Iris pigment epithelial cell (primary cell): Measurements from ENCODE around the gene PITPNM1.

ENCODE experiments used
- DNase-seq: peaks from one replicate; pipeline ENCODE4 v3.0.0-alpha.2; 2011; ENCODE audit warnings: low read depth

Gene PITPNM1

DNA sequence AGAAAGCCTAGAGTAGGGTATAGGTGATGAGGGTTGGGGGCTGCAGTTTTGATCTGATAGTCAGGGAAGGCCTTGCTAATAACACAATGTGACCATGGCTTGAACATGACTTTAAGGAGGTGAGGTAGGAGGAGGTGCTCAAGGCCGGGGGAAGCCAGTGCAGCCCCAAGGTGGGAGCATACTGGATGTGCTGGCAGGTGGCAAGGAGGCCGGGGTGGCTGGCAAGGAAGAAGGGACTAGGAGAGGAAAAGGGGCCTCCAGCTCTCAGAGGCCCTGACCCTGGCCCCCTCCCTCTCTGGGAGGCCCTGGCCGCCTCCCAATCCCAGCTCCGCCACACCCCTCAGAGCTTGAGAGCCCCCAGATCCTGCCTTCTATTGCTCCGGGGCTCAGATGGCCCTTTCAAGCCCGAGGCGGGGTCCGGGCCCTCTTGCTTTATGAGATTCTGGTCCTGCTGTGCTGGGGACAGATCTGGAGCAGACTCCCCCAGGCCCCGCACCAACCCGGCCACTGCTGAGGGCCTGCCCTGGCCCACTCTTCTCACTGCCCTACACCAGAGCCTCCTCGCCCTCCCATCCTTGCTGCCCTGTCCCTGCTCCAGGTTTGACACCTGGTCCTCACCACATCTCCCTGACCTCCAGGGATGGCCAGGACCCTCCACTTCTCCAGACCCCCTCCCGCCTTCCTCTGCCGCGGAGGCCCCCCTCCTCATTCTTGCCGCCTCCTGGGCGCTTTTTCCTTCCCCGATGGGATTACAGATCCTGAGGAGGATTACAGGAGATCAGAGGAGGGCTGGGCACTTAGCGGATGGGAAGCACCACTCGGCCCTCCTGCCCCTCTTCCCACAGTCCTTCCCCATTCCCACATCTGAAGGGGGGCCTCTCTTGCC is 1.8 kb downstream of the PITPNM1 start:
- DNase-seq = no peak

DNA sequence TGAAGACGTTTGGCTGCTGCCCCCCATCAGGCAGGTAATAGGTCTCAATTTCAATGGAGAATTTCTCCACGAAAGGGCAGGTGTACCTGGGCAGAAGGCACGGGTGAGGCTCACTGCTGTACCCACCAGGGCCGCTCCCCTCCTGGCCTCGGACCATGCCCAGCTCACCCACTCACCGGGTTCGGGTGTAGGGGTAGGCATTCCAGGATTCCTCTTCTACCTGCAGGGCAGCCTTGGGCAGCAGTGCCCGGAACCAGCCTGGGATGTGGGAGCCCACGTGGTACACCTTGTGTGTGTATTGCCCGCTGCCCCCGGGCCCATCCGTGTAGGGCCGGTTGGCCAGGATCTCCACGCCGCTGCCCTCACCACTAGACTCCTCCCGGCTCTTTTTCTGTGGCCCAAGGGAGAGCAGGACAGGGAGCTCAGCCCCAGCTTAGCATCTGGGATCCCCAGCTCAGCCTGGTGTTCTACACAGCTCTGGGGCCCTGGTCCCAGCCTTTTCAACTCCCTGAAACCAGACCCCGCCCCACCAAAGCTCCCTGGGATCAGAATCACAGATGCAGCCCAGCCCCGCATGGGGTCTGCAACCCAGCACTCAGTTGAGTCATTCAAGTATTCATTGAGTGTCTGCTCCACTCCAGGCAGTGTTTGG is 2.7 kb downstream of the PITPNM1 start:
- no peak for DNase-seq

DNA sequence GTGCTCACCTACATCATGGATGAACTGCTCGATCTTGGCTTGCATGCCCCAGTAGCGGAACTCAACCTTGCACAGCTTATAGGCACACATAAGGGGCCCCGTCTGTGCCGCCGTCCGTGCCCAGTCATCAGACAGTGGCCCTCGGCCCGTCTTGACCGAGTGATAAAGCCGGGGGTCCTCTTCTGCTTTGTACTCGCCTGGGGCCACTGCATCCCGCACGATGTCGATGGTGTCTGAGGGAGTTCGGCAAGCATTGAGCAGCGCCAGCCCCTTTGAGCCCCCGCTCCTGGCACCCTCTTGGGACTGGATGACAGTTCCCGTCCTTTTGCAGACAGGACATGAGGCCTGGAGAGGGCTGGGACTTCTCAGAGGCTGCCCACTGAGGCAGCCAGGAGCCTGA is 3.3 kb downstream of the PITPNM1 start:
- DNase-seq = no peak

DNA sequence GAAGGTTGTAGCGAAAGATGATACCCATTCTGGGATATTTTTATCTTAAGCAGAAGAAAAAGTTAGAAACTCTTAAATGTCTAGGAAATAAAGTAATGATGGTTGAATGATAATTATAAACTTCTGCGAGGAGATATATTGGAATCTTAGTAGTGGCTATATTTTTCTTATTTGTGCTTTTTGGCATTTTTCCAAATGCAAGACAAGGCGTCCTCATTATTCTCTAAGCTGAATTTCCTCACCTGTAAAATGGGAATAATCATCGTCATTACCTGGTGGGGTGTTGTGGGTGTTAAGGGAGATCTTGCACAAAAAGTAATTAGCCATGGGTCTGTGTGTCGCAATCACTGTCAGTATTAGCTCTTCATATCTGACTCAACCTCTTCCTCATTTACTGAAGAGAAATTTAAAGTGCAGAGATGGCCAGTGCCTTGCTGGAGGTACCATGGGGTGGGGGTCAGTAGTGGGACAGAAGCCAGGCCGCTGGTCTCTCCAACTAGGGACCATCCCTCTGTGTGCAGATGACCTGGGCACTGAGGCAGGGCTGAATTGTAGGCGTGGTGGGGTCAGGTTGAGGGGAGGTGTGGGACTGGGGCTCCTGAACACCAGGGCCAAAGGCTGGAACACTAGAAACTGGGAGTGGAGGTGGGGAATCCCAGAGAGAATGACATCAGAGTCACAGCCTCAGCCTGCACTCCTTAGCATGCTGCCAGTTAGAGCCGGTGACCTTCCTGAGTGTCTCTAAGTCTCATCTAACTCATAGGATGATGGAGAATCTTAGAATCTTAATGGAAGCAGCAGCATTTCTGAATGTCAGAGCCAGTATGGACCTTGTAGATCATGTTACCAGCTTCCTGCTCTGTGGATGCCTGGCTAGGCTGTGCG is 4.1 kb downstream of the PITPNM1 start:
- DNase-seq = peak; percentile 9

DNA sequence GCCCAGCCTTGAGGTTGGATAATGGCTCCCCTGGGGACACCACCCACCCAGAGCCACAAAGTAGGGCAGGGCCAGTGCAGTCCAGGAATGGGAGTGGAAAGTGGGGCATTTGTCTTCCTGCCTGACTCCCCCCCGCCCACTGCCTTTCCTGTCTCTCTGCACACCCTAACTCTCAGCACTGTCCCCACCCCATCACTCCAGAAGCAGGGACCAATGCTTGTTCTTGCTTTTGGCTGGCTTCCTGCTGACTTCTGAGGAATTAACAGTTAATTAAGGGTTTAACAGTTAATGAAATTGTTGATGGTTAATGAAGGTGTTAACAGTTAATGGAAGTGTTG is 4.7 kb downstream of the PITPNM1 start:
- DNase-seq = no peak

DNA sequence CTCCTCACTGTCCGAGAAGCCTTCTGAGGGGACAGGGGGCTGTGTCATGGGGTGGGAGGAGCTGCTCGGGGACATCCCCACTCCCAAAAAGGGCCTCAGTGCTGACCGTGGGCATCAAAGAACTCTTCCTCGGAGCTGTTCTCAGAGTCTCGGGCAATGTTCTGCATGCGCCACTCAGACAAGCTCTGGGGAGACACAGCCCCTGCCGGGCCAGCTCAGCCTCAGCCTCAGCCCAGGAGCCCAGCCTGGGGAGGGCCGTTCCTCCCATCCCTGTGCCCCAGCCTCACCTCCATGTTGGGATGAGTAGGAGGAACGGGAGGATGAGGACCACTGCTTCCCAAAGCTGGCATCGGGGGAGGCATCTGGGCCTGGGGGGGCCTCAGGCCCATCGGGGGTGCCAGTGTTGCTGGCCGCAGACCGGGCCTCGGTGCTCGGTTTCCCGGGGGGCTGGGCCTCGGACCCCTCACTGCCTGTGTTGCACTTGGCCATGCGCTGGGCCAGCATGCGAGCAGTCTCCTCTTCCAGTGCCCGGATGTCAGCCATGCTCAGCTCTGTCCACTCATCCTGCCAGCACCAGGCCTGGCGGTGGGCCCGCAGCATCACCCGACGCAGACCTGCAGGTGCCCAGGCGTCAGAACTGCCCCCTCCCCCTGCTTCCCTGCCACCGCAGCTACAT is 5.2 kb downstream of the PITPNM1 start:
- DNase-seq = no peak

DNA sequence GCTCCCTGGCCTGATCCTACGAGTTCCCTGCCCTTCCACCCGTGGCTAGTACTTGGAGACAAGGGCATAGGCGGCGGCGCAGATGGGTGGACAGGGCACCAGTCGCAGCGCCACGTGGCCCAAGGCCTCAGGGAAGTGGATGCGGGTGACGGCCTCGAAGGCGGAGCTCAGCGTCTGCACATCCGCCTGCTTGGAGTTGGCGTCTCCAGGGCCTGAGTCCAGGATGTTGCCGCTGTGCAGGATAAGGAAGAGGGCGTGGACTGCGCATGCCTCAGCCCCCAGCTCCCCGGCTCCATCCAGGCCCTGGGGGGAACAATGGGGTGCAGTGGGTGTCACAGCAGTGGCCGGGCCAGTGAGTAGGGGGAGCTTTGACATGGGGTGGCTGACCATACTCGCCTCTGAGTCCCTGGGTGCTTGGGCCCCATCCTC is 6.6 kb downstream of the PITPNM1 start:
- DNase-seq = no peak

DNA sequence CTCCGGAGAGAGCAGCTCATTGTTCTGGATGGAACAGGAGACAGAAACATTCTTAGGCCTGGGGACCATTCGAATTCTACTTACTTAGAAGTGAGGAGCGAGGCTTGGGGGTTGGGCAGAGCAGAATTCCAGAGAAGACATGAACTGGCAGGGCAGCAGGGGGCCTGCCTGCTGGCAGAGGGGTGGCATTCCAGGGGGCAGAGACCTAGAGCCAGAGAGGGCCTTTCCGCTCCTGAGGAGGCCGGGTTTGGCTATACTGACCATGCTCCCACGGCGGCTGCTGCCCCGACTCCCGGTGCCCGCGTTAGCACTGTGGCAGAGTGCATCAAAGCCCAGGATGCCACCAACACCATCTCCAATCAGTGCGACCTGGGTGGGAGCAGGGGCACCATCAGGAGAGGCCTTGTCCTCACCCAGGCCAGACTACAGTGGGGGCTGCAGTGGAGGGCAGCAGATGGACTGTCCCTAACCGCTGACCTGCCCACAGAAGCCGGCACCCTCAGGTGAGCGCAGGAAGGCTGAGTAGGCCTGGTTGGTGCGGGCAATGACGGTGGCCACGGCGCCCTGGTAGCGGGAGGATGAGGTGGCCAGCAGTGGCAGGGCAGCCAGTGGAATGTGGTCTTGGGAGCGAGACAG is 7.4 kb downstream of the PITPNM1 start:
- DNase-seq = no peak

DNA sequence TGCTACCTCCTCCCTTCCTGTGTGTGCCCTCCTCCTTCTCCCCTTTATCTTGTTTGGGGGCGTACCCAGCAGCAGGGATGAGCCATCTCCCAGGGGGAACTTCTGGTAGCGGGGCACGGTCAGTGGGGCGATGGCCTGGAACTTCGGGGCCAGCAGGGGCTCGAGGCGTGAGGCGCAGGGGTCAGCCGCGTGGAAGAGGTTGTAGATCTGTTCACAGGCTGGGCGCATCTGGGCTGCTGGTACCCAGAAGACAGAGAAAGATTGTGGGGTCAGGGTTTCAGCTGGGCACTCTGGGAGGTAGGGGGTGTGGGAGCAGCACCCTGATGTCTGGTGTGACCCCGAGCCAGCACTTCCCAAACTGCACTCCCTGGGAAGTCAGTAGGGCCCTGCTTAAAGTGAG is 9.1 kb downstream of the PITPNM1 start:
- DNase-seq = no peak

DNA sequence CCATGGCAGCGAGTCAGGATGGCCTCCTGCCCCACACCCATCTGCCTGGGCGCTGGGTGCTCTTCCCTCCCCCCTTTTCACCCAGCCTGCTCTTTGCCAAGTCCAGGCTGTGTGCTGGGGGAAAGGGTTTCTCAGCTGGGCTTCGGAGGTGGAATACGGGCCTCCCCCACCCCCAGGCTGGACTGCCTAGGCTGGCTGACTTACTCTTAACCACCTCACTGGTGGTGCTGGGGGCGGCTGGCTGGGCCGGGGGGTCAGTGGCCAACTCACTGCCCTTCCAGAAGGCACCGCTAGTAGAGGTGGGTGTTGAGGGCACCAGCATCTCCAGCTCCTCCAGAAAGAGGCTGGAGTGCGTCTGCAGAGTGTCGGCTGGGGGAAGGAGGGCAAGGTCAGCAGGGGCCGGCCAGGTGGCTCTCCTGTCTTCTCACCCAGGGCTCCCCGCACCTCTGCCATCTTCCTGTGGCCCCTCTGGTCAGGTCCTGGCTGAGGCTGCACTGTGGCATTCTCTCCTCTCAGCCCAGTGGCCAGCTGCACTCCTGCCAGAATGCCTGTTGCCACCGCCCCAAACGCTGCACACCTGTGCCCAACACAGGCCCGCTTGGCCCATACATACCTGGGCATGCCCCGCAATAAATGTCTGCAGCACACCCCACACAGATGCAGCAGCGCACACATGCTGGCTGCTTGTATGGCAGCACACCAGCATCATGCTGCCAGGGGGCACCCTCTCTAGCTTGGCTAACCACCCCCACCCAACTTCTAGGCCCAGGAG is 9.7 kb downstream of the PITPNM1 start:
- DNase-seq = no peak

DNA sequence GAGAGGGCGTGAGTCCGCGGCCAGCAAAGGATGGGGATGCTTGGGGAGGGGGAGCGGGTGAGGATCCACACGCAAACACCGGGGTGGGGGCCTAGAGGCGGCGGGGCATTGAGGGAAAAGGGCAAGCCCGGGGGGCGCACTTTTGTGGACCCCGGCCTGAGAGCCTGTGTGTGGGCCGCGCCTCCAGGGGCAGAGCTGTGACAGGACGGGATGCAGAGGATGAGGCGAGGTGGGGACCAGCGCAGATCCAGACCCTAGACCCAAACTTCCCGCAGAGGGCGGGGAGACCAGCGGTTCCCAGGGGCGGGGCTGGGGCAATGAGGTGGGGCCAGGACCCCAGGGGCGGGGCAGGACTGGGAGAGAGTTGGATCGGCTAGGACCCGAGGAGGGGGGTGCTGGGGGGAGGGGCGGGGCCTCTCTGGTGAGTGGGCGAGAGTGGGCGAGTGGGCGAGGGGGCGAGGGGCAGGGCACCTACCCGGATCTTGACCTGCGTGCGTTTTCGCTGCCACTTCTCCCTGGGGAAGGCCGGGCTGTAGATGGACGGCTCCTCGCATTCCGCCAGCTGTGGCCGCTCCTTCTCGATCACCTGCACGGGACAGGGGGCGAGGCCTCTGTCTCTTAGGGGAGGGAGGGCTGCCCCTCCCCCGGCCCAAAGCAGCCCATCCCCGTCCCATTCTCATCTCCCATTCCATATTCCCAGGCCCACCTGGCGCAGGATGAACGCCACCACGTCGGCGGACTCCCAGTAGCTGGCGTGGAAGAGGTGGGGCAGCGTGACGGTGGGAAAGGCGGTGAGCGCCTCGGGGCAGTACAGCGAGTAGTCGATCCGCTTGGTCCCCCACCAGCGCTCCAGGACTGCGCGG is 10.6 kb downstream of the PITPNM1 start:
- DNase-seq = no peak

DNA sequence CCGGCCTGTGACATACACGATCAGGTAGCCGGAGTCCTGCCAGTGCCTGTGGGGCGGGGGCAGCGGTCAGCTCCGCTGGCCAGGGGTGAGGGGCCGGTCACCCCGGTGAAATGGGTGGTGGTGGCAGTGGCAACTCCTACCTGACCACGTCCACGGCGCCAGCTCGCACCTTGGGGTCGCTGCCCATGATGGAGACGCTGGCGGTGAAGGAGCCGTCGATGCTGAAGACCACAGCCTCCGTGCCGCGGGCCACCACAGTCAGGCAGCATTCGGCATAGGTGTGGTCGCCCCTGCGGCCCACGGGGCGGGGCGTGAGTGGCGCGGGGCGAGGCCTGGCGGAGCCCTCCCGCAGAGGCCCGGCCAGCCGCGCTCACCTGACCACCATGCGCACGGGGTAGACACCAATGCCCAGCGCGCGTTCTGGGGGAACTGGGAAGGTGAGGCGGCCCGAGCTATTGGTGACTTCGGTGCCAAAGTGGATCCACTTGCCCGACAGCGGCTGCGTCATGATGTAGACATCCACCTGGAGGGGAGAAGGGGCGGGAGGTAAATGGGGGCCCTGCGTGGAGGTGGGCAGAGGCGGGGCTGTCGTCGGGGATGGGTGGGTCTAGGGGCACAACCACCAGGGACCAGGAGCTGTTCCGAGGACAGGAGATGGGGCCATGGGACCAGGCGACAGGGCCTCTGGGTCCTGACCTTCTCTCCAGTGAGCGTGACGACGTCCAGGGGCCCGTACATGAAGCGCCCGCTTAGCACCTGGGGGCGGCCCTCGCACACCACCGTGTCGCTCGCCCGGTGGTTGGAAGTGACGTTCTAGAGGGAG is 11.4 kb downstream of the PITPNM1 start:
- DNase-seq = no peak

DNA sequence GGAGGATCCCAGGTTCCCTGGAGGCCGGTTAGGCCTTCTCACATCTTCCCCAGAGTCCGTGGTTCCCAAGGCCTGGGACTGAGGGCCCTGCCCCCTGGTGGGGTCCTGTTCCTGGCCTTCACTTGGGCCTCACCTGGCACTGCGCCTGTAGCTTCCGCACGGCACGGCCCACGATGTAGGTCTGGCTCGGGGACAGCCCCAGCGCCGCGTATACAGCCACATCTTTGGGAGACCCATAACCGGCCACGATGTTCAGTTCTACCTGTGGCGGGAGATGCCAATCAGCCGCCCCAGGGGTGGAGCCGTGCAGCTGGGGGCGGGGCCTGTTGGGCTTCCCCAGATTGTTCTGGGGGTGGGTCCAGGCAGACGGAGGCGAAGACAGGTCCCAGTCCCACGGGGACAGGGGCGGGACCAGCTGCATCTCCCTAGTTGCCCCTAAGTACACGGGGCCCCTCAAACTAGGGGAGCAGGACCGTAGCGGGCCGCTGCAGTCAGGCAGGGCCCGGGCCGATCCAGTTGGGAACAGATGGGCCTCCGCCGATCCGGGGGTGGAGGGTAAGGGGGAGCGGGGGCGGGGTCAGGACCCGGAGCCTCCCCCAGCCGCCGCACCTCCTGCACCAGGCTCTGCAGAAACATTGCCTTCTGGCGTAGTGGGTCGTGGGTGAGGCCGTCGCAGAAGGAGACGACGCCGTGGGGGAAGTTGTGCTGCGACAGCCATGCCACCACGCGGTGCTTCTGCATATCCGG is 12.2 kb downstream of the PITPNM1 start:
- no peak for DNase-seq

DNA sequence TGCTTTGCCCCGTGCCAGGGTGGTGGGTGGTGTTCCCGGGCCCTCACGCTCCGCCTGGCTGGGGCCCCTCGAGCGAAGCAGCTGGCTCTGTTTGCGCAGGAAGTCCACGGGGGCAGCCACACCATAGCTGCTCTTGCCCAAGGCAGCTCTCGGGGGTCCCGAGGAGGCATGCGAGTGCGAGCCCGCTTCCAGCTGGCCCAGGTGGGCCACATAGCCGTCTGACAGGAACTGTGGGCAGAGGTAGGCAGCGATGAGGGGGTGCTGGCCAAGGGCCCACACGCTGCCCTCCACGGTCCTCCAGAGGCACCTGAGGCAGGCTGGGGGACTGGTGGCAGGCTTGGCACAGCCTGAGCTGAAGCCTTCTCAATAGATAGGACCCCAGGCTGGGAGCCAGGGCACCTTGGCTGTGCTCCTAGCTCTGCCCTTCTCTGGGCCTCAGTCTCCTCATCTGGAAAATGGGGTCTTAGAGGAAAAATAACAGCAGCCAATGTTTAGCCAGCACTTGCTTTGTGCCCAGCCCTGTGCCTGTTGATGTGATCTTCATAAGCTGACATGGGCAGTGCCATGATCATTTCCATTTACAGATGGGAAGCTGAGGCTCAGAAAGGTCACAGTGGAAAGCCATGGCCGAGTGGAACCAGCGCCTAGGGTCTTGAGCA is 13.0 kb downstream of the PITPNM1 start:
- DNase-seq = no peak

DNA sequence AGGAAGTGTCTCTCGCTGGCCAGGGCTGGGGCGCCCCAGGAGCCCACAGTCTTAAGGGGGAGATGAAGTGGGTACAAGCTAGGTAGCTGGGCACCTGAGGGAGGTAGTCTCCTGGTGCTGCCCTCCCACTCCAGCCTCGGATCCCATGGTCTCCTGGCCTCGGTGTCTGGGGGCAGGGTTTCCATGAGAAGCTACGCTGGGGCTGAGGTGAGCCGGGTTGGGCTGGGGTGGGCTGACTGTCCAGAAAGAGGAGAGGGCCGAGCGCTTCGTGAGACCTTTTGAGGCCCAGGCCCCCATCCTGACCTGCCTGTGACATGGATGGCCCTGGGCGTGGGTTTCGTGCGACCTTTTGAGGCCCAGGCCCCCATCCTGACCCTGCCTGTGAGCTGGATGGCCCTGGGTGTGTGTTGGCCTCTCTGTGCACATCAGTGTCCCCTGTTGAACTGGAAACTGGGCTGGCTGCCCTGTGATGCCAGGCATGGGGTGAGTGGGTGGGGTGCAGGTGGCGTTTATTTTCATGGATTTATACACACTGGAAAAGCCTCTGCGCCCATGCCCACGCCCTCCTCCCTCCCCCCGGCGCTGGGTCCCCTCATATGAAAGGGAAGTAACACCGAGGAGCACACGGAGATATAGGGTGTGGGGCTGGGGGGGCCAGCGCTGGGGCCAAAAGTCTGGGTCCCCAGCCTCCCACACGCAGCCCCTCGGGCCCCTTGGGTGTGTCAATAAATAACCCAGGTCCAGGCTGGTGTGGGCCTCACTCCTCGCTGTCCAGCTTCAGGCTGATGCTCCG is 13.7 kb downstream of the PITPNM1 start:
- DNase-seq = no peak

DNA sequence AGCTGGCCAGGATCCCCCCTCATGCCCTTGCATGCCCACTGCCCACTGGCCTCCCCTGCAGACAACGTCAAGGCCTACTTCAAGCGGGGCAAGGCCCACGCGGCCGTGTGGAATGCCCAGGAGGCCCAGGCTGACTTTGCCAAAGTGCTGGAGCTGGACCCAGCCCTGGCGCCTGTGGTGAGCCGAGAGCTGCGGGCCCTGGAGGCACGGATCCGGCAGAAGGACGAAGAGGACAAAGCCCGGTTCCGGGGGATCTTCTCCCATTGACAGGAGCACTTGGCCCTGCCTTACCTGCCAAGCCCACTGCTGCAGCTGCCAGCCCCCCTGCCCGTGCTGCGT is 14.5 kb downstream of the PITPNM1 start:
- no peak for DNase-seq
